Measurements from ENCODE around the gene EGFL7.

- no peak for TF ChIP-seq POLR2A (IDR thresholded peaks at IDR 0.05)
- TF ChIP-seq CTCF (IDR thresholded peaks at IDR 0.05), result no peak
These were observed 28.8 kb downstream of the EGFL7 start for GRCh38 chr9:136691316-136692184.

Measured in ovary (tissue), 3 donors.